Measurements from ENCODE around the gene EIF3D.

EIF3D gene

DNA sequence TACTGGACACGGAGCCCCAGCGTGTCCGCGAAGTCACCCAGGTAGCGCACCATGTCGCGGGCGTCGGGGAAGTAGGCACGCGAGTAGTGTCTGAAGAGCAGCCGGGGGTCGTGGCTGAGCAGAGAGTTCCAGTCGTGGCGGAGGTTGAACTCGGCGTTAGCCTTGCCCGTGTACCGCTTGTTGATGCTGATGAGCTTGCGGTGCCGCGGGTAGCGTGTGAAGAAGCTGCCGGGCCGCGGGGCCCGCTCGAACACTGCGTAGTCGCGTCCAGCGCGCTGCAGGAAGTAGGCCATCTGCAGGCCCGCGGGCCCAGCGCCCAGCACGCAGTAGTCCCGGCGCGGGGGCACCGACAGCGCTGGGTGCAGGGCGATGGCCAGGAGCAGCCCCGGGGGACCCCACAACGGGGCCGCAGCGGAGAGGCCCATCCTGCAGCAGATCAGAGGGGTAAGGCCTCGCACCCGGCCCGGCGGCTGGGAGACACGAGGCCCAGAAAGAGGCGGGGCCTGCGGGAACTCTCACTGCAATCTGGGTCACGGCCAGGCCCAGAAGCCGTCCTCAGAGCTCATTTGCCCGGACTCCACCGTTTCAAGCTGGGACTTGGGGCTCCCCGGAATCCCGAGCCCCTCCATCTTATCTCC lies 22.8 kb downstream of the EIF3D start:
- no peak for DNase-seq

DNA sequence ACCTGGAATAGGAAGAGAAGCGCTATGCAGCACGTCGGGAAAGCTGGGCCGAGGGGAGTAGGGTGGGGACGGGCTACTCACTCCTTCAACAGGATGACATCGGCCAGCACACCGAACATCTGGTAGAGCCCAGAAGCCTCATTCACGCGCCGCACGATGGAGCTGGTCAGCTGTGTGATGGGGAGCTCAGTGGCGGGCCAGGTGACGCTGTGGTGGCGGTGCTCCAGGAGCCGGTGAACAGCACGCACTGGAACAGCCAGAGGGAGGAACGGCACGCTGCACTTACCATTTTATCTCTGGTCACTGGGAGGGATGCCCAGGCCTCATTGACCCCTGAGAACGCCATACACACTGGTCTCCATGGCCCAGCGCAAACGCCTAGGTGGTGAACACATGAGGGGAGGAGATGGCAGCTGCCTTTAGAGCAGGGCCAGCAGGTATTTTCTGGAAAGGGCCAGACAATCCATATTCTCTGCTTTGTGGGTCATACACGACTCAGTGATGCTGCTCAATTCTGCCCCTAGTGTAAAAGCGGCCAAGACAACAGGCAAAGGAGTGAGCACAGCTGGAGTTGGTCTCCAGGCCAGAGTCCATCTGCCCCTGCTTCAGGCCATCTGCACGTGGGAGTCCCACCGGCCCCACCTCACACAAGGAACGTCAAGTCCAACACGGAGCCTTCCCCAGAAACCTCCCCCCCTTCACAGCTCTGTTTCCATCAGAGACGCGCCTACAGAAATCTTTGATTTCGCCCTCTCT lies 30.9 kb downstream of the EIF3D start:
- DNase-seq, result no peak

DNA sequence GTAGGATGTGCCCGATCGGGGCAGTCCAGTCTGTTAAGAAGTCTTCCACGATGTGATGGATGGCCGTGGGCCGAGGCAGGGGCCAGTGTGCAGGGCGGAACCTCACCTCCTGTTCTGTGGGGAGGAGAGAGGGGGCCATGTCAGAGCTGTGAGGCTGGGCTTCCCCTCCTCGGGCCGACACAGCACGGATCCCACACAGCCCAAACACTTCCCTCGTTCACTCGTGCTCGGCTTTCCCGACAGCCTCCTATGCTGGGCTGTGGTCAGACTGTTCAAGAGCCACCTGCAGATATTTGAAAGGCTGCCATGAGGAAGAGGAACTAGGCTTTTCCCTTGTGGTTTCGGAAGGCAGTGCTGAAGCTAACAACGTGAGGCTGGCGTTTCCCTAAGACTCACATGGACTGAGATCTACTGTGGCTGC lies 35.3 kb downstream of the EIF3D start:
- DNase-seq, result no peak

DNA sequence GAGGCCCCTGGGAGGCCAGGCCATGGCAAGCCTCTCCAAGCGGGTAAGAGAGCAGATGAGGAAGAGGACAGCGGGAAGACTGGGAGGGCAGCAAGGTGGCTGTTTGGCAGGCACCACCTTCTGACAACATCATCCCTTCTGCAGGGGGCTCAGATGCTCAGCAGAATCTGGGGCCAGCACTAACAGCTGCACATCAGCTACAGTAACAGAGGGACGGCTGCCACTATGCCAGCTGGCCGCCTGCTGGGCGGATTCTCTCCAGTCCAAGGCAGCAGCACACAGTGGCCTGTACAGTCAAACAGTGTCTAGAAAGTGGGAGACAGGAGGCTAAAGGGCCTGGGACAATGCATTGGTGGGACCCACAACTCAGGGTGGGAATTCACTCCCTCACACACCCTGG lies 36.9 kb downstream of the EIF3D start:
- DNase-seq, result no peak

DNA sequence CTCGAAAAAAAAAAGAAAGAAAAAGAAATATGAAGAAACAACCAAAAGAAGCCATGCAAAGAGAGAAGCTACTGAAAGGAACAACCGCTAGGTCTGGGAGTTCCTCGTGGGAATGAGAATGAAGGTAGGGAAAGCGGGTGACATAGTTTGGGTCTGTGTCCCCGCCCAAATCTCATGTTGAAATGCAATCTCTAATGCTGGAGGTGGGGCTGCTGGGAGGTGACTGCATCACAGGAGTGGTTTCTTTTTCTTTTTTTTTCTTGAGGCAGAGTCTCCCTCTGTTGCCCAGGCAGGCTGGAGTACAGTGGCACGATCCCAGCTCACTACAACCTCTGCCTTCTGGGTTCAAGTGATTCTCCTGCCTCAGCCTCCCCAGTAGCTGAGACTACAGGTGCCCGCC lies 37.8 kb downstream of the EIF3D start:
- no peak for DNase-seq

DNA sequence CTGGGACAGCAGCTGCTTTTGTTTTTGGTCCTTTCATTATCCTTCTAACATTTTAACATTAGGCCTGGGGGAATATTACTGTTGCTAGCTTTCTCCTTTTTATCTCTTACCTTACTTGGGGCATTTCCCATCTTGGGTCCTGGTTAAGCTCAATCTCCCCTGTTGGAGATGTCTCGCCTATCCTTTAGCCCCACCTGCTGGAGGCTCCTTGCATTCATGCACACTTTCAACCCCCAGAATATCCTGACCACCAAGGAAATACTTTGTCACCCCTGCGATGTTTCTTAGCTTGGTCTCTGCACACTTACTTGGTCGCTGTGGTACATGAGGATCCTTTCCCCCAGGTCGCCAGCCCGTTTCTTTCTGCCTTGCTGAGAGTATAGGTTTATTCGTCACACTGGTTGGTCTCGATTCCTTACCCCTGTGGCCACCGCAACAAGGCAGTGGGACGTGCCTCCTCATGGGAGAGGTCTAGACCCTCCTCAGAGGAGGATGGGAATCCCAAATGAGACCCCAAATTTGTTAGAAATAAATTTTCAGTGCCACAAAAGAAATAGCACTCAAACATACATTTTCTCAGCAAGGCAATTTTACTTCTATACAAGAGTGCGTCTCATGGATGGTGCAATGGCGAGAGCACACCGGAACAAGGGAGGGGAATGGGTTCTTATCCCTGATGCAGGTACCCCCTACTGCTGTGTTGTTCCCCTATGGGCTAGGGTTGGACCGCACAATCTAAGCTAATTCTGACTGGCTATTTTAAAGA lies 42.2 kb downstream of the EIF3D start:
- DNase-seq, result peak; percentile 87

DNA sequence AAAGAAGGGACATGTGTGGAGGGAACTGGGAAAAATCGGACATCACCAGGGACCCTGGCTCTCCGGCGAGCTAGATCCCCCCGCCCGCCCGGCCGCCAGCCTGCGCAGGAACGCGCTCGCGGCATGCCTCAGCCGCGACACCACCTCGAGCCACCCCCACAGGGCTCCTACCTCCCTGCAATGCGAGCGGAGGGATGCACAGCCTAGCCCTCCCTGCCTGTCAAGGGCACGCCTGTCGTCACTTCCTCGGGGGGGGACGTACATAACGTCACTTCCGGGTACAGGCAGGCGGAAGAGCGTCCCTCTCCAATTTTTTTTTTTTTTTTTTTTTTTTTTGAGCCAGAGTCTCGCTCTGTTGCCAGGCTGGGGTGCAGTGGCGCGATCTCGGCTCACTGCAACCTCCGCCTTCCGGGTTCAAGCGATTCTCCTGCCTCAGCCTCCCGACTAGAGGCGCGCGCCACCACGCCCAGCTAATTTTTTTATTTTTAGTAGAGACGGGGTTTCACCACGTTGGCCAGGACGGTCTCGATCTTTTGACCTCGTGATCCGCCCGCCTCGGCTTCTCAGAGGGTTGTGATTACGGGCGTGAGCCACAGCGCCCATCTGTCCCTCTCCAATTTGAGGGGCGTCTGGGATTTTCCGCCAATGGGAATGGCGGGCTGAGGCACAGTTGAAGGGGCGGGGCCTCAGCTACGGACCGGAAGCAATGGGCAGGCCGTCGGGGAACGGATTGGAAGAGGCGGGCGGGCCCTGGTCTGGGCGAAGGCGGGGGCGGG lies 47.4 kb downstream of the EIF3D start, which contains the start of gene TXN2:
TXN2 (minus strand) TSS at position 248 of the 776 bp plus-strand sequence. CDS start 803 bp downstream, outside the sequence.
- peak; percentile 97 for DNase-seq

DNA sequence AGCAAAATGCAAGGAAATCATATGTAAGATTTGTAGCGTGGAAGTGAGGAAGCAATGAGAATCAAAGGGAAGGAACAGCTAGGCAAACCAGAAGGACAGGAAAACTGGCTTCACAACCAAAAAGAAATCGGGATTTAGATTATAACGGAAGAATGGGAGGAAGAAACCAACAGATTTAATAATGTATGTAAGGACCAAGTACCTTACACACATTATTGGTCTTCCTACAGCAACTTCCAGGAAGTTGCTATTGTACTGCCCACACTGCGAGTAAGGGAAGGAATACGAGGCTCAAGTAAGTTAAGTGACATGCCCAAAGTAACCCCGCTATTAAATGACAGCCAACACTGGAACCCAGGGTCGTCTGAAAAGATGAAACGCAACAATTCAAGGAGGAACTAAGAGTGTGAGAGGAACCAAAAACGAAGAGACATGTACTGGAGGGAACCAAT lies 48.0 kb downstream of the EIF3D start:
- no peak for DNase-seq

DNA sequence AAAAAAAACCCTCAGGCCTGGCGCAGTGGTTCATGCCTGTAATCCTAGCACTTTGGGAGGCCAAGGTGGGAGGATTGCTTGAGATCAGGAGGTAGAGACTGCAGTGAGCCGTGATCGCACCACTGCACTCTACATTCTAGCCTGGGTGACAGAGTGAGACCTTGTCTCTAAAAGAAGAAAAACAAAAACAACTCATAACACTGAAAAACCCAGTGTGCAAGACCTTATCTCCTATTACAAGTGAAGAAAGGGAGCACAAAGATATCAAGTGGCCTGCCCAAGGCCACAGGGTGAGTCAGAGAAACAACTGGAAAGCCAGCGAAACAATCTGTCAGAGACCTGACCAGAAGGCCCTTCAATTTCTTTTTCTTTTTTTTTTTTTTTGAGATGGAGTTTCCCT lies 50.0 kb downstream of the EIF3D start:
- no peak for DNase-seq

DNA sequence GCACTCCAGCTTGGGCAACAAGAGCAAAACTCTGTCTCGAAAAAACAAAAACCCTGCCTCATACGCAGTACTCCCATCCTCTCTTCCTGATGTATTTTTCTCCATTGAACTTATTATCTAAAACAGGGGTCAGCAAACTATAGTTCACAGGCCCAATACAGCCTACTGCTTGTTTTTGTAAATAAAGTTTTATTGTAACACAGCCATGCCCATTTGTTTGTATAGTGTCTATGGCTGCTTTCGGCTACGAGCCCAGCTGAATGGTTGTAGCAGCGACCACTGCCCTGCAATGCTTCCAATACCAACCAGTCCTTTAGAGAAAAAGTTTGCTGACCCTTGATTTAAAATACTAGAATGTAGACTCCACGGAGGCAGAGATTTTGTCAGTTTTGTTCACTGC lies 53.6 kb downstream of the EIF3D start:
- DNase-seq, result no peak

DNA sequence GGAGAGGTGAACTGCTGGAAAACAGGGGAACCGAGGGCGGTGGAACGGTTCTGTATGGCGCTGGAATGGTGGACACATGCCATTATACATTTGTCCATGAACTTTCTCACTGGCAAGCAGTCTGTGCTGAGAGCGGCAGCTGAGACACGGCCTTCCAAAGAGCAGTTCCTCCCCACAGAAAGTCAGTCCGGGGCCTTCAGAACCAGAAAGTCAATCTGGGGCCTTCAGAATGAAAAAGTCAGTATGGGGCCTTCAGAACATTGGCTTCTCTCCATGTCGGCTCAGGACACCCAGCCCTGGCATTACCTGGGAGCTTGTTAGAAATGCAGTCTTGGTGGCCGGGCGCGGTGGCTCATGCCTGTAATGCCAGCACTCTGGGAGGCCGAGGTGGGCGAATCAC lies 56.3 kb downstream of the EIF3D start:
- no peak for DNase-seq

DNA sequence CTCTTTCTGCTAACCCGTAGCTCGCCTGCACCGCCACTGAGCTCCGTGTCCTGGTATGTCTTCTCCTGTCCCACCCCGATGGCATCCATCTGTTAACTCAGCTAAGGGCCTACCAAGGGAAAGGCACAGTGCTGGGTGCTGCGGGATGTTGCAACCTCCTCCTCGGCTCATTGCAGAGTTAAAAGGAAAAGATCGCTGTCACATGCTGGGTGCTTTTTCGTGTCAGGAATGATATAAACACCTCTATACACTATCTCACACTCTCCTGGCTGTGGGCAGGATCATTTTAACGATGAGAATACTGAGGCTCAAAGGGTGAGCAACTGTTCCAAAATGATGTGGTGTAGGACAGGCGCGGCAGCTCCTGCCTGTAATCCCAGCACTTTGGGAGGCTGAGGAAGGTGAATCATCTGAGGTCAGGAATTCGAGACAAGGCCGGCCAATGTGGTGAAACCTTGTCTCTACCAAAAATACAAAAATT lies 57.6 kb downstream of the EIF3D start:
- DNase-seq, result no peak

DNA sequence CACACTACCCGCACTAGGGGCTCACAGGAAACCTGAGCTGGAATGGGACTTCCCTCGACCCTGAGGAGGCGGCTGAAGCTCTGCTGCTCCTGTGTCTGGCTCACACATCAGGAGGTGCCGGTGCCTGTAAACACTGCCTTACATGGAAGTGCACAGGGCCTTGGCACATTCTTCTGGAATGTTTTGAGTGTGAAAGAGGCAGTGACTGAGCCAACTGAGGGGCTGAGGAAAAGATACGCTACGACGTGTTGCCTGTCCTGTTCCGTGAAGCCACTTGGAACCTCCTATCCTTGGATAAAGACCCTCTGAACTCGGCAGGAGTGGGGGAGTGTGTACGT lies 58.0 kb downstream of the EIF3D start:
- peak; percentile 74 for DNase-seq

DNA sequence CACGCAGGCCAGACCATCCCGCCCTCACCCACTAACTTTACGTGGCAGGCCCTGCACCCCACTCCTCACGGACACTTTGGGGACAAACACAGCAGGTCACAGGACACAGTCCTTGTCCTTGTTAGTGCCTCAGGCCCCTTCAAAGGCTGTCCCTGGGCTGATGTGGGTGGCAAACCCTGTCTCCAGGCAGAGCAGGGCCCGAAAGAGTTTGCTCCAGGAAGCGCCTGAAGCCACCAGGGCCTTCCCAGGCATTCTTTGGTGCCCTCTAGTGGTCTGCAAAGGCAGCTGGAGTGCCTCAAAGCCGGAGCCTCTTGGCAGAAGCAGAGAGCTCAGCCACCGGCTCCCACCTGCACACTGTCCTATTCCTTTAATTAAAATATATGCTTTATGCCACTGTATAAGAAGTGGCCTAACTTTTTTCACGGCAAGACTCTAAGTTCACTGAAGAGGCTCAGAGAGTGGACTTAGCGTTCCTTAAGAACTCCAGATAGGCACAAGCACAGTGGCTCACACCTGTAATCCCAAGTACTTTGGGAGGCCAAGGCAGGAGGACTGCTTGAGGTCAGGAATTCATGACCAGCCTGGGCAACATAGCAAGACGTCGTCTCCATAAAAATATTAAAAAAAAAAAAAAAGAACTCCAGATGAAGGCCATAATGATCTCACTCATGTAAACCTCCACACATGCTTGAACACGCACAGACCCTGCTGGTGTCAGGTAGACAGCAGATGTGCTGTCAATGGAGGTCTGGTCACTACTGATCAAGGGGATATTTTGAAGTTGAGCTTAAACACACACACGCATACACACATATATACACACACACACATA lies 58.6 kb downstream of the EIF3D start:
- peak; percentile 95 for DNase-seq

DNA sequence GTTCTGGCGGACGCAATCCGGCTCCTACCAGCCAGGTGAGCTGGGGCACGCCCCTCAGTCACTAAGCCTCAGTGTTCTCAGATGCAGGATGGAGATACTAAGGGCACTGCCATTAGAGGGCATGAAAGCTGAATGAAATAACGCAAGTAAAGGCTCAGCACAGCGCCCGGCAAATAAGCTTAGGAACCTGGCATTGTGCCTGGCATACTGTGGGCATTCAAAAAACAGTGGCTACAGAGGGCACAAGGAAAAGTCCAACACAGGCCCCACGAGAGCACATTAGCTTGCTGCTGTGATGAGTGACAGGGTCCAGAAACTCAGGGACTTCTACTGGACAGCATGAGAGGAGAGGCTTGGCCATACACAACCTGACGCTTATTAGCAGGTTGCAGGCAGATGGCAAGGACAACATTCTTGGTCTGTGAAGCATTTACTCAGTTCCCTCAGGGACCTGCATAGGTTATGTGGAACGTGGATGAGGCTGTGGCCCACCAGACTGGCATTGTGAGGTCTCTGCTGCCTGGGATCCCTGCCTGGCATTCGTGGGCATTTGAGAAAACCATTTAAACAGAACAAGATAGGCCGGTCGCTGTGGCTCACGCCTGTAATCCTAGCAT lies 59.8 kb downstream of the EIF3D start:
- no peak for DNase-seq

DNA sequence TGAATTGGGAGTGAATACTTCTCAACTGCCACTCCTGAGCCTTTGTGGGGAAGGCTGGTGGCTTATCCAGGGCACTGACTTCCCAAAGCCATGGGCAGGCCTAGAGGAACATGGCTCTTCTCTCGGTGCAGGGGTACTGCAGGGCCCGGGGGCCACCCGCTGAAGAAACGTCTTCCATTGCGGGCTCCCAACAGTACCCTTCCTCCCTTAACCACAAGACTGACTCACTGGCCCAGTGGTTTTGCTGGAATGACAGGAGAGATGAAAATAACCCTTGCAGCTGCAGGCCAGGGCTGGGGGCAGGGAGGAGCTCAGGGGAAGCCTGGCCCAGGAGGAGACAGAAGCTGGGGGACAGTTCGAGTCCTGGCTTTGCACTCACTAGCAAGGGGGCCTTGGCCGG lies 61.0 kb downstream of the EIF3D start:
- peak; percentile 94 for DNase-seq

DNA sequence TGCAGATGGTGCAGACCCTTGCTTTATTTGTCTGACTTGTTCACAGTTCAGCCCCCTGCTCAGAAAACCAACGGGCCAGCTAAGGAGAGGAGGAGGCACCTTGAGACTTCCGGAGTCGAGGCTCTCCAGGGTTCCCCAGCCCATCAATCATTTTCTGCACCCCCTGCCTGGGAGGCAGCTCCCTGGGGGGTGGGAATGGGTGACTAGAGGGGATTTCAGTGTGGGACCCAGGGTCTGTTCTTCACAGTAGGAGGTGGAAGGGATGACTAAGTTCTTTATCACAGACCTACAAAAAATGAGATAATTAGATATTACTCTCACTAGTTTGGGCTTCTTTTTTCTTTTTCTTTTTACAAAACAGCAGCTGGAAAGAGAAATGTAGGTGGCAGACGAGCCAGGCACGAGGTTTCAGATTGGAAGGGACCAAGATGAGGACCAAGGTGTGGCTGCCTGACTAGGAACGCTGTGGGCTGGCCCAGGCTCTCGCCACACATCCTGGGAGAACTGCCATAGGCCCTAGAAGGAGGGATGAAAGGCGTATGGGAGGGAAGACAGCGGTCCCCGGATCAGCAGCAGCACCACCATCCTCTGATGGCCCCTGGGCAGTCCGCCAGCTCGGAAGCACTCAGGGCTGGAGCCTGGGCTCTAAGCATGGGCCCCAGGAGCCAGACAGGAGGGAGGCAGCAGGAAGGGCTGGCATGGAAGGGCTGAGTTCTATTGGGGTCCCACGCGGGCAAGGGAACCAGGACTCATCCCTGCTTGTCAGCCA lies 61.7 kb downstream of the EIF3D start:
- DNase-seq, result no peak

DNA sequence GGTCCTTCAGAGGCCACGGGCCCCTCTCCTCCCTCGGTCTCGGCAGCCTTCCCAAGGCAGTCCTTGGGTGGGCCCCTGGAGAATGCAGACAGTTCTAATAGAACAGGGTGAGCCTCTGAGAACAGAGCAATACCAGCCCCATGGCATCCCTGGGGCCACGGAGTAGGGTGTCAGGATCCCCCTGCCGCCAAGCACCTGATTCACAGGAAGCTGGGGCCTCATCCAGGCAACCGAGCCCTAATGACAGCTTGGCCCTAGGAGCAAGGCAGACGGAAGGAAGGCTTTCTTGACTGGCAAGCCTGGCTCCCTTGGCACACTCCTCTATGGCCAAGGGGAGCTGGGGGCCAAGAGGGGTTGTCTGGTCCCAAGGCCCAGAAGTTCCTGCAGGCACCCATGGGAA lies 62.7 kb downstream of the EIF3D start:
- no peak for DNase-seq

DNA sequence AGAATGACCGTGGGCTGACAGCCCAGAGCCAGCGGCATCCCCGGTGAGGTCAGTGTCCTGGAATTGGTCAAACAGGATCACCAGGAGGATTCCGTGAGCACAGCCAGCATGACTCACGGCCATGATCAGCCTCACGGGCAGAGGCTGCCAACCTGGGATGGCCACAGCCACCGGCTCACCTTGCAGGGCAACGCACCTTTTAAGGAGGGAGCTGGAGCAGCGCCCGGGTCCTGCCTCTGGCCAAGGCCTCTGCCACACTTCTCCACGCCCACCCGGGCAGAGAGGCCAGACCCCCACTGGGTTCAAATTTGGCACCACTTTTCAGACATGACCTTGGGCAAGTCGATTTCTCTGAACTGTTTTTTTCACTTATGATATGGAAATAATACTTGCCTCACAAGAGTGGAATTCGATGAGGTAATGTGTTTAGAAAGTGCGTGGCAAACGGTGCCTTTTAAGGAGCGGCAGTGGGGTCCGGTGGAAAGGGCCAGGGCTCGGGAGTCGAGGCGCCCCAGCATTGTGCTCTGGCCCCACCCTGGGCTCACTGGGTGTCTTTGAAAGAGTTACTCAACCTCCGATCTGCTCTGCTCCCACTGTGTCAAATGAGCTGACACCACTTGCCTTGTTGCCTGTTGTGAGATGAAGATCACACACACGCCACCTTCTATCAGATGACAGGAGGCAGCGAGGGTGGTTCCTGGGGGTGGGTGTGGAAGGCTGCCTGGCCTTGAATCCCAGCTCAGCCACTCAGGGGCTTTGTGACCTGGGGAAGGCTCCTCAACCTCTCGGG lies 63.5 kb downstream of the EIF3D start:
- DNase-seq, result peak; percentile 84

DNA sequence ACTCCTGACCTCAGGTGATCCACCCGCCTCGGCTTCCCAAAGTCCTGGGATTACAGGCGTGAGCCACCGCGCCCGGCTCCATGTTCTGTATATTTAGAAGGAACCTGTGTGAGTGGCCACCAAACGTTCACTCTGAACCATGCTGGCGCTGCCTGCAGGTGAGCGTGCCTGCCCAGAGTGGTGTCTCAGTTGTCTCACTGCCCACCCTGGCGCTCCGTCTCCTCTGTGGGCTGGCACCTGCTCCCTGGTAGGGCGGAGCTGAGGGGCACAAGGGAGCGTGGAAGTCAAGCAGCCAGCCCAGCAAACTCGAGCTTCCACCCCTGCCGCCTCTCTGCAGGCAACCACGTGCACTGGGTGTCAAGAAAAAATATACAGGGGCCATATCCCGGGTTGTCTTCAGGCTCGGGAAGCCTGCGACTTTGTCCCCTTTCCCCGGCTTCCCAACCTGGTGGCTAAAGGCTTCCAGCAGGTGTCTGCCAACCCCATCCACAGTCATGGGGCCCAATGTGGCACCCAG lies 64.2 kb downstream of the EIF3D start:
- DNase-seq, result no peak
